ENCODE results near the gene PRAMEF12. TPM values are rescaled to one million over a fixed set of nuclear protein-coding genes. Genes with fewer than 3 reads are reported as not detected.
"Not testable (repeated sequence)": the region's sequence is repeated elsewhere in the genome, so short reads cannot be mapped to it uniquely, and the experiment has no call there.

PRAMEF12 gene
- total RNA-seq, 2 donors from 2014 or later = not detected

- Histone ChIP-seq H3K9me3 (no peaks in the 10 kb centered on the region), H3K36me3 (no peaks in the 10 kb centered on the region), H3K27ac (no peak overlapping the region), H3K4me3 (no peak overlapping the region), H3K4me1 (ENCODE audit: control insufficient read depth in 1 of 2, low read depth in 2 of 2) (no peaks in the 10 kb centered on the region), H3K27me3 (replicated peaks; ENCODE audit: insufficient read depth) (no peaks in the 10 kb centered on the region)
- TF ChIP-seq CTCF (IDR thresholded peaks at IDR 0.05) = no peak
- no peak for DNase-seq (ENCODE audit: low spot score)
- ATAC-seq (ENCODE audit: insufficient number of reproducible peaks, low FRiP score, low read depth) = no peak
Observed at GRCh38 chr1:12798911-12799310, 25.4 kb downstream of the PRAMEF12 start.

GRCh38 chr1:12799730-12800129, 26.2 kb downstream of the PRAMEF12 start:
- ATAC-seq (ENCODE audit: insufficient number of reproducible peaks, low FRiP score, low read depth) (no peak), DNase-seq (ENCODE audit: low spot score) (no peak)
- H3K9me3 ChIP-seq = no peaks in the 10 kb centered on the region
- H3K4me1 ChIP-seq (ENCODE audit: control insufficient read depth in 1 of 2, low read depth in 2 of 2) = no peaks in the 10 kb centered on the region
- no peaks in the 10 kb centered on the region for H3K27me3 ChIP-seq (replicated peaks; ENCODE audit: insufficient read depth)
- no peak overlapping the region for H3K27ac ChIP-seq
- H3K4me3 ChIP-seq = no peak overlapping the region
- no peaks in the 10 kb centered on the region for H3K36me3 ChIP-seq
- TF ChIP-seq CTCF (IDR thresholded peaks at IDR 0.05) = no peak

GRCh38 chr1:12809933-12810332, 36.4 kb downstream of the PRAMEF12 start:
- TF ChIP-seq CTCF (IDR thresholded peaks at IDR 0.05) = no peak
- DNase-seq (ENCODE audit: low spot score) = no peak
- no peaks in the 10 kb centered on the region for H3K36me3 ChIP-seq
- H3K27me3 ChIP-seq (replicated peaks; ENCODE audit: insufficient read depth) = no peaks in the 10 kb centered on the region
- H3K4me1 ChIP-seq (ENCODE audit: control insufficient read depth in 1 of 2, low read depth in 2 of 2) = no peaks in the 10 kb centered on the region
- H3K4me3 ChIP-seq = no peak overlapping the region
- no peaks in the 10 kb centered on the region for H3K9me3 ChIP-seq
- ATAC-seq (ENCODE audit: insufficient number of reproducible peaks, low FRiP score, low read depth) = no peak
- H3K27ac ChIP-seq = no peak overlapping the region

GRCh38 chr1:12810691-12811408, 37.3 kb downstream of the PRAMEF12 start:
- DNase-seq (ENCODE audit: low spot score) (no peak), ATAC-seq (ENCODE audit: insufficient number of reproducible peaks, low FRiP score, low read depth) (no peak)
- H3K36me3 ChIP-seq = no peaks in the 10 kb centered on the region
- no peaks in the 10 kb centered on the region for H3K9me3 ChIP-seq
- no peaks in the 10 kb centered on the region for H3K27me3 ChIP-seq (replicated peaks; ENCODE audit: insufficient read depth)
- no peaks in the 10 kb centered on the region for H3K4me1 ChIP-seq (ENCODE audit: control insufficient read depth in 1 of 2, low read depth in 2 of 2)
- H3K4me3 ChIP-seq = no peak overlapping the region
- no peak for TF ChIP-seq CTCF (IDR thresholded peaks at IDR 0.05)
- no peak overlapping the region for H3K27ac ChIP-seq

- no peak overlapping the region for H3K4me3 ChIP-seq
- H3K36me3 ChIP-seq = no peaks in the 10 kb centered on the region
- H3K27me3 ChIP-seq (replicated peaks; ENCODE audit: insufficient read depth) = no peaks in the 10 kb centered on the region
- DNase-seq (ENCODE audit: low spot score) (no peak), ATAC-seq (ENCODE audit: insufficient number of reproducible peaks, low FRiP score, low read depth) (no peak)
- no peaks in the 10 kb centered on the region for H3K9me3 ChIP-seq
- H3K4me1 ChIP-seq (ENCODE audit: control insufficient read depth in 1 of 2, low read depth in 2 of 2) = no peaks in the 10 kb centered on the region
- TF ChIP-seq CTCF (IDR thresholded peaks at IDR 0.05) = no peak
- no peak overlapping the region for H3K27ac ChIP-seq
Observed at GRCh38 chr1:12811409-12811784, 37.9 kb downstream of the PRAMEF12 start.

GRCh38 chr1:12819061-12819460, 45.5 kb downstream of the PRAMEF12 start:
- not testable (repeated sequence) for H3K4me3 ChIP-seq; H3K4me1 ChIP-seq (ENCODE audit: control insufficient read depth in 1 of 2, low read depth in 2 of 2)

More at GRCh38 chr1:12819061-12819460, 45.5 kb downstream of the PRAMEF12 start:
- not testable (repeated sequence) for H3K9me3 ChIP-seq; DNase-seq (ENCODE audit: low spot score); H3K36me3 ChIP-seq; ATAC-seq (ENCODE audit: insufficient number of reproducible peaks, low FRiP score, low read depth); H3K27me3 ChIP-seq (replicated peaks; ENCODE audit: insufficient read depth); H3K27ac ChIP-seq
